Measurements from ENCODE around the gene BTAF1.

The BTAF1 gene

DNA sequence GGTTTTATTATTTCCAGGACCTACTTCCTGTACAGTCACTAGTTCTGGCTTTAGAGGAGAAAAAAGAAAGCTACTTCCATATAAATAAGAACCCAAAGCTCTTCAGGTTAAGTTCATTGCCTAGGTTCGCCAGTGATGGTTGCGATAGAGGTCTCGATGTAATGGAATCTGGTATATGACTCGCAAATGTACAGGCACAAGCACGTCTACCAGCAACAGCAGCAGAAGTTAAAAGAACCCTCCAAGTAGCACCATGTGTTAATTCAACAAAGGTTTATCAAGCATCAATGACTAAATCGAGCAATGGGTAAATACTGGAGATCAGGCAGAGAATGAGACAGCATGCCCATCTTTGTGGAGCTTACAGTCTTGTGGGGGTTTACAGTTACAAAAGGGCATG lies 155.4 kb downstream of the BTAF1 start:
- no peak for DNase-seq (ENCODE audit: low read depth)
- no peak overlapping the region for H3K4me3 ChIP-seq (replicated peaks; ENCODE audit: low read depth, low read length)
- TF ChIP-seq, protein P1, sequence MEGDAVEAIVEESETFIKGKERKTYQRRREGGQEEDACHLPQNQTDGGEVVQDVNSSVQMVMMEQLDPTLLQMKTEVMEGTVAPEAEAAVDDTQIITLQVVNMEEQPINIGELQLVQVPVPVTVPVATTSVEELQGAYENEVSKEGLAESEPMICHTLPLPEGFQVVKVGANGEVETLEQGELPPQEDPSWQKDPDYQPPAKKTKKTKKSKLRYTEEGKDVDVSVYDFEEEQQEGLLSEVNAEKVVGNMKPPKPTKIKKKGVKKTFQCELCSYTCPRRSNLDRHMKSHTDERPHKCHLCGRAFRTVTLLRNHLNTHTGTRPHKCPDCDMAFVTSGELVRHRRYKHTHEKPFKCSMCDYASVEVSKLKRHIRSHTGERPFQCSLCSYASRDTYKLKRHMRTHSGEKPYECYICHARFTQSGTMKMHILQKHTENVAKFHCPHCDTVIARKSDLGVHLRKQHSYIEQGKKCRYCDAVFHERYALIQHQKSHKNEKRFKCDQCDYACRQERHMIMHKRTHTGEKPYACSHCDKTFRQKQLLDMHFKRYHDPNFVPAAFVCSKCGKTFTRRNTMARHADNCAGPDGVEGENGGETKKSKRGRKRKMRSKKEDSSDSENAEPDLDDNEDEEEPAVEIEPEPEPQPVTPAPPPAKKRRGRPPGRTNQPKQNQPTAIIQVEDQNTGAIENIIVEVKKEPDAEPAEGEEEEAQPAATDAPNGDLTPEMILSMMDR (IDR thresholded peaks at IDR 0.05; ENCODE audit: low read length, missing control alignments): no peak
